Fibroblast of lung (primary cell): ENCODE measurements around the gene FNDC3B. TPM values are rescaled to one million over a fixed set of nuclear protein-coding genes. Genes with fewer than 3 reads are reported as not detected.

Experiments
- DNase-seq, 2 donors: peaks; one replicate each; pipeline versions ENCODE4 v3.0.0 to v3.0.0-alpha.2; 2010; ENCODE audit warnings: low read depth in 2 of 2
- H2AFZ ChIP-seq: 2 replicates; pipeline ENCODE4 v1.5.1; 2012; ENCODE audit warnings: low read length, control low read depth, inconsistent platforms
- H3K27ac ChIP-seq: 2 replicates; pipeline ENCODE4 v1.5.1; 2011; ENCODE audit warnings: low read length, control low read depth; ENCODE audit not compliant: insufficient read depth
- H3K27me3 ChIP-seq: 2 replicates; pipeline ENCODE4 v1.5.1; 2011; ENCODE audit warnings: mild to moderate bottlenecking, low read length; ENCODE audit not compliant: control insufficient read depth, insufficient read depth
- H3K36me3 ChIP-seq: 2 replicates; pipeline ENCODE4 v1.5.1; 2011; ENCODE audit warnings: low read length; ENCODE audit not compliant: control insufficient read depth, insufficient read depth
- H3K4me1 ChIP-seq: 2 replicates; pipeline ENCODE4 v1.5.1; 2011; ENCODE audit warnings: low read length; ENCODE audit not compliant: control insufficient read depth, insufficient read depth; ENCODE audit errors: extremely low read depth
- H3K4me2 ChIP-seq: 2 replicates; pipeline ENCODE4 v1.5.1; 2011; ENCODE audit warnings: low read length, control low read depth; ENCODE audit not compliant: insufficient read depth; ENCODE audit errors: extremely low read depth
- H3K4me3 ChIP-seq, 4 experiments: fragments of 200-600 bp in 1 of 4; sonication (generic) in 1 of 4; replicated peaks in 1 of 4; 2 replicates each; pipeline ENCODE4 v1.5.1; 2011 to 2016; ENCODE audit warnings: low read length in 4 of 4, low read depth in 3 of 4, mild to moderate bottlenecking in 3 of 4, control low read depth in 2 of 4, inconsistent platforms in 1 of 4, mixed read lengths in 1 of 4; ENCODE audit not compliant: insufficient read depth in 1 of 4; ENCODE audit errors: control extremely low read depth in 1 of 4
- H3K79me2 ChIP-seq: 2 replicates; pipeline ENCODE4 v1.5.1; 2012; ENCODE audit warnings: mild to moderate bottlenecking, low read length, inconsistent platforms; ENCODE audit not compliant: control insufficient read depth, insufficient read depth
- H3K9ac ChIP-seq: 2 replicates; pipeline ENCODE4 v1.5.1; 2011; ENCODE audit warnings: mild to moderate bottlenecking, low read length, control low read depth; ENCODE audit not compliant: insufficient read depth
- H3K9me3 ChIP-seq: 2 replicates; pipeline ENCODE4 v1.5.1; 2012; ENCODE audit warnings: low read depth, low read length; ENCODE audit not compliant: control insufficient read depth, insufficient read depth
- H4K20me1 ChIP-seq: 2 replicates; pipeline ENCODE4 v1.5.1; 2011; ENCODE audit warnings: low read length; ENCODE audit not compliant: control insufficient read depth, insufficient read depth; ENCODE audit errors: extremely low read depth
- CTCF ChIP-seq, 2 donors: IDR thresholded peaks in 1 of 2; conservative IDR thresholded peaks in 1 of 2; 1 replicate in 1 of 2; 2 replicates in 1 of 2; pipeline ENCODE4 v1.5.1; 2011 to 2012; ENCODE audit warnings: low read length in 2 of 2, control low read depth in 1 of 2, inconsistent platforms in 1 of 2, low read depth in 1 of 2, mild to moderate bottlenecking in 1 of 2
- EZH2 ChIP-seq: IDR thresholded peaks from 2 replicates; pipeline ENCODE4 v1.5.1; 2012; ENCODE audit warnings: low read length, control low read depth, mild to moderate bottlenecking; ENCODE audit errors: missing control alignments
- polyA plus RNA-seq, 2 donors: library from polyadenylated mRNA; depleted of rRNA in 1 of 2; stranded (reverse) in 1 of 2; unstranded in 1 of 2; fragments of >200 nt; gene quantifications; 2 replicates each; pipeline ENCODE4 v1.2.1, GENCODE V29; 2011 to 2012; ENCODE audit warnings: missing spikeins in 1 of 2
- total RNA-seq: library from RNA; depleted of rRNA; stranded (reverse); fragments of >200 nt; gene quantifications from 2 replicates; pipeline ENCODE4 v1.2.1, GENCODE V29; 2014

FNDC3B gene
- total and polyA plus RNA-seq, 2 donors (not counting 1 experiment from before 2014, with no cell fraction given) = 26.1 to 76.8 TPM

GRCh38 chr3:172380632-172381031, 341.3 kb downstream of the FNDC3B start:
- Histone ChIP-seq H3K4me2 (no peak overlapping the region), H4K20me1 (no peaks in the 10 kb centered on the region), H3K79me2 (no peaks in the 10 kb centered on the region), H2AFZ (no peak overlapping the region), H3K27me3 (no peaks in the 10 kb centered on the region), H3K27ac (no peak overlapping the region), H3K9ac (no peak overlapping the region), H3K36me3 (peaks cover 8% of the 10 kb centered on the region), H3K9me3 (no peaks in the 10 kb centered on the region), H3K4me1 (no peaks in the 10 kb centered on the region), H3K4me3 (no peak overlapping the region)
- no peak for DNase-seq
- TF ChIP-seq EZH2 (no peak), CTCF (conservative IDR thresholded peaks at IDR 0.05 in 1 of 2, IDR thresholded peaks at IDR 0.05 in 1 of 2; ENCODE audit: low read depth in 1 of 2, low read length in 2 of 2) (no peak)

- DNase-seq = no peak
- Histone ChIP-seq H3K4me1 (no peaks in the 10 kb centered on the region), H4K20me1 (no peaks in the 10 kb centered on the region), H3K36me3 (peaks cover 6% of the 10 kb centered on the region), H2AFZ (no peak overlapping the region), H3K27me3 (no peaks in the 10 kb centered on the region), H3K27ac (no peak overlapping the region), H3K9ac (no peak overlapping the region), H3K9me3 (no peaks in the 10 kb centered on the region), H3K79me2 (no peaks in the 10 kb centered on the region), H3K4me3 (no peak overlapping the region), H3K4me2 (no peak overlapping the region)
- TF ChIP-seq CTCF (conservative IDR thresholded peaks at IDR 0.05 in 1 of 2, IDR thresholded peaks at IDR 0.05 in 1 of 2; ENCODE audit: low read depth in 1 of 2, low read length in 2 of 2) (no peak), EZH2 (no peak)
Observed at GRCh38 chr3:172383306-172383796, 344.0 kb downstream of the FNDC3B start.

GRCh38 chr3:172384836-172385235, 345.5 kb downstream of the FNDC3B start:
- no peak overlapping the region for H3K4me3 ChIP-seq
- no peak overlapping the region for H3K9ac ChIP-seq
- H4K20me1 ChIP-seq = no peaks in the 10 kb centered on the region
- H3K9me3 ChIP-seq = no peaks in the 10 kb centered on the region
- no peak overlapping the region for H2AFZ ChIP-seq
- peak in 1 of 2 donors; percentile 13 for DNase-seq
- no peaks in the 10 kb centered on the region for H3K4me1 ChIP-seq
- TF ChIP-seq EZH2 (no peak), CTCF (conservative IDR thresholded peaks at IDR 0.05 in 1 of 2, IDR thresholded peaks at IDR 0.05 in 1 of 2; ENCODE audit: low read depth in 1 of 2, low read length in 2 of 2) (no peak)
- H3K79me2 ChIP-seq = no peaks in the 10 kb centered on the region
- H3K27me3 ChIP-seq = no peaks in the 10 kb centered on the region
- H3K36me3 ChIP-seq = no peaks in the 10 kb centered on the region
- H3K27ac ChIP-seq = no peak overlapping the region
- H3K4me2 ChIP-seq = no peak overlapping the region
